ENCODE data around the gene BAG3.
"Not testable (repeated sequence)": the region's sequence is repeated elsewhere in the genome, so short reads cannot be mapped to it uniquely, and the experiment has no call there.

The BAG3 gene

DNA sequence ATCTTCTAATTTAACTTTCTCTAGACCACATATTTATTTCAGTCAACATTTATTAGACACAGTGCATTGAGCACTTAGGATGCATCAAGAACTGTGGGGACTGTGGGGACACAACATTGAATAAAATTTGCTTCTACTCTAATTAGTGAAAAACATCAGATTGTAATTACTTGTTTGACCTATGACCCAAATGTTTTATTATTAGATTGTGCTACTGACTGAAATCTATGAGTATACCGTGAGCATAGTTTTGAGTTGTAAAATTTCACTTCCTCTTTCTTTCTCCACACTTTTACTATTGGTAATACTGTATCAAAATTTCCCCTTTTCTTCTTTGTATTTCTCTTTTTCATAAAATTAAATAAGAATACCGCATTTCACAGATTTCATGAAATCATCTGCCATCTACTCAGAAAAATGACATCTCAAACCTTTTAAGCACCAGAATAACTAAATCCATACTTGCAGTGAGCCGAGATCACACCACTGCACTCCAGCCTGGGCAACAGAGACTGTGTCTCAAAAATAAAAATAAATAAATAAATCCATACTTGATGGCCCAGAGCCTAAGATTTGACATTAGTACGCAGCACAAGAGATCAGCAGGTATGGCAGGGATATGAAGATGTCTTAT lies 49.3 kb downstream of the BAG3 start:
- DNase-seq: no peak

- DNase-seq: no peak
These were observed 50.7 kb downstream of the BAG3 start for GRCh38 chr10:119701861-119702260.

- DNase-seq: no peak
These were observed 51.4 kb downstream of the BAG3 start for GRCh38 chr10:119702583-119702982.

GRCh38 chr10:119703903-119704508 lies 52.8 kb downstream of the BAG3 start:
- DNase-seq: no peak

- DNase-seq: no peak
These were observed 54.3 kb downstream of the BAG3 start for GRCh38 chr10:119705434-119705831.

DNA sequence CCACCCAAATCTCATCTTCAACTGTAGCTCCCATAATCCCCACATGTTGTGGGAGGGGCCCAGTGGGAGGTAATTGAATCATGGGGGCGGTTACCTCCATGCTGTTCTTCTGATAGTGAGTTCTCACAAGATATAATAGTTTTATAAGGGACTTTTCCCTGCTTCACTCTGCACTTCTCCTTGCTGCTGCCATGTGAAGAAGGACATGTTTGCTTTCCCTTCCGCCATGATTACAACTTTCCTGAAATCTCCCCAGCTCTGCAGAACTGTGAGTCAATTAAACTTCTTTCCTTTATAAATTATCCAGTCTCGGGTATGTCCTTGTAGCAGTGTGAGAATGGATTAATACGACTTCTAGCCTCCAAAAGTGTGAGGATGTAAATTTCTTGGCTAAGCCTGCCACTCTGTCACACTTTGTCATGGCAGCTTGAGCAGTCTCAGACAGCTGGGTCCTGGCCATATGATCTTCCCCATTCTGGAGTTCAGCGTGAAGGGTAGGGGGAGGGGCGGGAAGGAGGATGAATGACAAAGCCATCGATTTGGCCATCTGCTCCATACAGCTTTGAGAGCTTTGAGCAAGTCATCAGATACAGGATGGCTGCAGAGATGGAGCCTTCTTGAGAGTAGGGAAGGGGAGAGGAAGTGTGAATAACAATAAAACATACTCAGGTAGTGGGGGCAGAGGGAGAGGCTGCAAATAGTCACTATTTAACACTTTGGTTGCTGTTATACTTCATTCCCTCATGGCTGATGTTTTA lies 55.5 kb downstream of the BAG3 start:
- no peak for DNase-seq

DNA sequence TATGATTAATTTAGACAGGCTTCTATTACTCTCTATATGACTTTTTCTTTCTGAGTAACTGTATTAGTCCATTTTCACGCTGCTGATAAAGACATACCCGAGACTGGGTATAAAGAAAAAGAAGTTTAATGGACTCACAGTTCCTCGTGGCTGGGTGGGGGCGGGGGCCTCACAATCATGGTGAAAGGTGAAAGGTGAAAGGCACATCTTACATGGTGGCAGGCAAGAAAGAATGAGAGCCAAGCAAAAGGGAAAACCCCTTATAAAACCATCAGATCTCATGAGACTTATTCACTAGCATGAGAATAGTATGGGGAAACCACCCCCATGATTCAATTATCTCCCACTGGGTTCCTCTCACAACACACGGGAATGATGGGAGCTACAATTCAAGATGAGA lies 56.2 kb downstream of the BAG3 start:
- not testable (repeated sequence) for DNase-seq

DNA sequence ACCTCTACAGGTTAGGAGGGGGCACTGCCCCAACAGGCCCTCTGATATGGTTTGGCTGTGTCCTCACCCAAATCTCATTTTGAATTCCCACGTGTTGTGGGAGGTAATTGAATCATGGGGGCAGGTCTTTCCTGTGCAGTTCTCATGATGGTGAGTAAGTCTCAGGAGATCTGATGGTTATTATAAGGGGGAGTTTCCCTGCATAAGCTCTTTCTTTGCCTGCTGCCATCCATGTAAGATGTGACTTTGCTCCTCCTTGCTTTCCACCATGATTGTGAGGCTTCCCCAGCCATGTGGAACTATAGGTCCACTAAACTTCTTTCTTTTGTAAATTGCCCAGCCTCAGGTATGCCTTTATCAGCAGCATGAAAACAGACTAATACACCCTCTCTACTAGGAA lies 59.8 kb downstream of the BAG3 start:
- DNase-seq: not testable (repeated sequence)

DNA sequence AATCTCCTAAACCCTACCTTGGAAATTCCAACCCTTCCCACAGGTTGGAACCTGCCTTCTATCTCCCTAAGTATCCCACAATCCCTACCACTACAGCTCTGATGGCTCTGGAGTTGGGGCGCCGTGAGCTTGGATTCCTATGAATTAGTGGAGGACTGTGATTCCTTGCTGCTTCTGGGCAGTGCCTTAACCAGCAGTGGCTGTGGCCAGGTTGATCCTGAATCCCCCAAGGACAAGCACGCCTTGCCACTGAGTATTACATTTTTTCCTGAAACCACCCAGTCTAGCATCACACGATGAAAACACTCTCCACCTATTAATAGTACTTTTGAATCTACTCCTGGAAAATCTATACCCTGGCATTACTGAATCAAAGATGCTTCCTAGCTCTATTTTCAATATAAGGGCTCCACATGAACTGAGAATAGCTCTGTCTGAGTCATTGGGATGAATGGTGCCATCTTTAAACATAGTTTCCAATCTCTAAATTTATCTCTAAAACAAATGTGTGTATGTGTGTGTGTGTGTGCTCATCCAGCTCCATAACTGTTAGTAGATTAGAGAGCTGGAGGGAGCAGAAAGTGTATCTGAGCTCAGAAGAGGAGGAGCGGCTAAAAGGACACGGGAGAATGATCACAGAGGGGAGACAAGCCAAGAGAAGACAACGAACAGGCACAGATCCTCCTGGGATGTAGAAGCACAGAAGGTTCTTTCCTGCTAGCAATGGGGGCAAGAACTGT lies 62.7 kb downstream of the BAG3 start:
- DNase-seq: no peak

DNA sequence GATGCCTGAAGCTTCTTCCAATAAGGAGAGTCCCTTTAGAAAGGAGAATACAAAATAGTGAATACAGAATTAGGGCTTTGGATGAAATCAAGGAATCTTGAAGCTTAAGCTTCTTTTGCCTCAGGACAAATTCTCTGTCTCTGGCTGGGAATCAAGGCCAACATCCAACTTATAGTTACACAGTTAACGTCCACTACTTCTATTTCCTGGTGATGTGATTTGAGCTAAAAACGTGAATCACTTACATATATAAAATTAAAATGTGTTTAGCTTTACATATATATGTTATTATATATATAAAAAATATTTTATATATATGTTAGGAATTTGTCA lies 63.3 kb downstream of the BAG3 start:
- no peak for DNase-seq

GRCh38 chr10:119715628-119716505 lies 64.7 kb downstream of the BAG3 start:
- DNase-seq: no peak

GRCh38 chr10:119723161-119723560 lies 72.0 kb downstream of the BAG3 start:
- DNase-seq: no peak

- DNase-seq: no peak
These were observed 72.4 kb downstream of the BAG3 start for GRCh38 chr10:119723624-119724023.

DNA sequence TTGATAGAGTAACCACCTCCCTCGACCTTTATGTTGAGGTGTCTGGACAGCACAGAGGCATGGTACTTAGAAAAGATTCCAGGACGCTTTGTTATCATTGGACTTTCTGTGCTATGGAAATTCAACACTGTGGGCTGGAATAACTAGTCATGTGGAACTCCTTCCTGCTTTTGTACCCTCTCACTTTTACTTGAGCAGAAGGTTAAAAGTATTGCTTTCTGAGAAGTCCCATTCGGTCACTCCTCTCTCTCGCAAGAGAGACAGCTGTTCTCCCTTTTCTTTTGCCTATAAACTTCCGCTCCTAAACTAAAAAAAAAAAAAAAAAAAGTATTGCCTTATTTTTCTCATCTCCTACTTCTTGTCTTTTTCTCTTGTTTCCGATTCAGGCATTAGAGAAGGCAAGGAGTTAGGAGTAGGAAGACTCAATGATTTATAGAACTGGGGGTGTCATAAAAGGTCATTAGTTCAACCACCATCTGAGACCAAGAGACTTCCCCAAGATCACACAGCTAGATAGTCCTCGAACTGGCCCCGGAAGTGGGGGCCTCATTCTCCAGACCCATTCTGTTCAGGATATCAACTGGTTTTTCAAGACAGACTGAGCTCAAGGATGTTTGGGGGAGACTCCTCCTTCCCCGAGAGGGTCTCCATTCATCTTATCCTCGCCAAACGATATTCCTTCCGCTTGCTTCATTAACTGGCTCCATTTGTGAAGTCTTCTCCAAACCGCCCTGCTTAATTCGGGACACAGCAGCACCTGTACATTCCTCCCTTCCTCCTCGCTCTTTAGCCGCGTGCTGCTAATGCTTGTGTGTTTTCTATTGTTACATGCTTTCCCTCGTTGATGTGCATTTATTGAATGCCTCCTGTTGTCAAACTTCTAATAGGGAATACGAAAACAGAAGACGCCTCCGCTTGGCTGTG lies 73.7 kb downstream of the BAG3 start:
- no peak for DNase-seq

- DNase-seq: no peak
These were observed 74.3 kb downstream of the BAG3 start for GRCh38 chr10:119725517-119725827.

- peak; percentile 98 for DNase-seq
These were observed 74.9 kb downstream of the BAG3 start, which contains the start of gene INPP5F for GRCh38 chr10:119725828-119726675. TSS of gene INPP5F (plus strand) at chr10:119726050. CDS start at chr10:119726263, 213 bp downstream.

DNA sequence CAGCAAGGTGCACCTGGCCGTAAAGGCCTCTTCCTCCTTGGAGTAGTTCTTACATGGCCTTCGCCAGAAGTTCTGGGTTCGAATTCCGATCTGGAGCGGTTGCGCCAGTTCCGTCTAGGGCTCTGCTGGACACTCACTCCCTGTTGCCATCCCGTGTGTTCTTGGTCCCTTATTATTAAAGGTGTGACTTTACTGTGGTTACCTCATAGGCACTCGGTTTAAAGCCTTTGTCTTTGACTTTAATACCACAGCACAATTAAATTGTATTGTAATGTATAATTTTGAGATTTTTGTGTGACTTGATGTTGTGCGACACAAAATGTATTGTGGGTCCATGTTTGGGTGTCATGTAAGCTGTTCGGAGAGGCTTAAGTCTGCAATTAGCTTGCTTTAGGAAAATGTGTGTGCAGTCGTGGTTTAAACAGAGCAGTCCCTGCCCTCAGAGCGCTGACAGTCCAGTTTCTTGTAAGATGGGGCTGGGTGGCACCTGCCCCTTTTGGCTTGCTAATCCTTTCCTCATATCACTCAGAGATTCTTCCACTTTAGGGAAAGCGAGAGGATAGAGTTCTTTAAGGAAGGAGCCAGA lies 75.6 kb downstream of the BAG3 start:
- DNase-seq: no peak

All from activated CD4-positive, alpha-beta T cell treated with anti-CD3 and anti-CD28 coated beads for 1 hour (primary cell).